HG03520 (cell line): ENCODE measurements around the gene RAP1GAP2.
"Not testable (repeated sequence)": the region's sequence is repeated elsewhere in the genome, so short reads cannot be mapped to it uniquely, and the experiment has no call there.

Experiments
- ATAC-seq: cut with Tn5 transposase; IDR thresholded peaks from one replicate; pipeline ENCODE4 v1.9.1; 2021; ENCODE audit warnings: mild to moderate bottlenecking, moderate library complexity; ENCODE audit not compliant: unreplicated experiment

RAP1GAP2 gene

DNA sequence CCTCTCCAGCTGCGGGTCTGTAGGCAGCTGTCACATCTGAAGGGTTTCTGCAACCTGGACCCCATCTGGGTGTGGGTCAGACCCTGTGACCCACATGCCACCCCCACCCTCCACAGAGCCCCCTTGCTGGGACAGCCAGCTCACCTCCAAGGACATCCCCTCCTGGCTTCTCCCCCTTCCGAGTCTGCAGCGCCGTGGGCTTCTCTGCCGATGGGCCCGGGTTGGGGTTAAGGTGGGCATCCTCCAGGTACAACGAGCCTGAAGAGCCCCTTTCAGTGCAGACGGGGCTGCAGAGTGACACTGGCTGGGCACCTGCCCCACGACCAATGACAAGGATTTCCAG is 238.3 kb downstream of the RAP1GAP2 start:
- ATAC-seq, result no peak

GRCh38 chr17:3035256-3035967 is 239.2 kb downstream of the RAP1GAP2 start:
- no peak for ATAC-seq

DNA sequence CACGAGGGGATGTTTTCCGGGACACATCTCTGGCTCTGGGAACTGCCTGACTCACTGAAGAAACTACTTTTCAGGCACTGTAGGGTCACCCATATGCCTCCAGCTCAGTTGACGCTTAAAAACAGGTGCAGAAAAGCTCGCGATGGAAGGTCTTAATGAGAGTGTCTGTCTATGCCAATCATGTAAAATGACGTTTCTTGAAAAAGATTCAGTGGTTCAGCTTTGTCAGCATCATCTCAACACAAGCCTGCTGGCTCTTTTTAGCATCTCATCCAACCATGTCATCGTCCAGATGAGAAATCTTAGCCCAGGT is 239.7 kb downstream of the RAP1GAP2 start:
- ATAC-seq, result no peak

DNA sequence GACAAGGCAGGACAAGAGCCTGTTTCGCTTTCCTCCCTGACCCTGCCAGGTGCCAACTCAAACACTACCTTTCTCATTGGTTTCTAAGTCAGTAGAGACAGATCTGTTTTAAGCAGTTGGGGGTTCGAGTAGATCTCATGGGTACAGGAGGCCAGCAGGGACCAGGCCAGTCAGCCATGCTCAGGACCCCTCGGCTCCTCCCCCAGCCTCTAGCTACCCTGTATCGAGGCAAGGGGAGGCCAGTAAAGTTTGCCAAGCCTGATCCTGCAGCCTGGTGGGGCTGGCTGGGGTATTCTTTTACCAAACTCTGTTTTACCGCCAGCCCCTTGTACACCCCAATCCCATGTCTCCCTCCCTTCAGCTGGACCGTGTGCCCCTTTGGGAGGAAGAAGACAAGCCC is 240.6 kb downstream of the RAP1GAP2 start:
- ATAC-seq, result no peak

GRCh38 chr17:3037259-3037658 is 241.0 kb downstream of the RAP1GAP2 start:
- ATAC-seq, result no peak

DNA sequence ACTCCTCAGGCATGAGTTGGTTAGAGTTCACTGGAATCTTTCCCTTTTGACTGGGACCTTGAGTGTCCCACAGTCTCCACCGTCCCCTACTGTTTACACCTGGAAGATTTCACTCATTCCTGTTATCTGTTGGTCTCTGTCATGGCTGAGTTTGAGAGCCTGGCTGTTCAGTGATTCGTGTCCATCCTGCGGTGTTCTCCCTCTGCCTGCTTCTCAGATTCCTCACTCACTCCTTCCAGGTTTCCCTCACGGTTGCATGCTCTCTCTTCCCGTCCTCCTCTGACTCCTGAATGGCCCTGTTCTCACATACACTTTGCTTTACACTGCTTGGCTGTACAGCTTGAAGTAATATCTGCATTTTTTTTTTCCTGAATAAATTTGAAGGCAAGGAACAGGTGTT is 242.7 kb downstream of the RAP1GAP2 start:
- no peak for ATAC-seq

DNA sequence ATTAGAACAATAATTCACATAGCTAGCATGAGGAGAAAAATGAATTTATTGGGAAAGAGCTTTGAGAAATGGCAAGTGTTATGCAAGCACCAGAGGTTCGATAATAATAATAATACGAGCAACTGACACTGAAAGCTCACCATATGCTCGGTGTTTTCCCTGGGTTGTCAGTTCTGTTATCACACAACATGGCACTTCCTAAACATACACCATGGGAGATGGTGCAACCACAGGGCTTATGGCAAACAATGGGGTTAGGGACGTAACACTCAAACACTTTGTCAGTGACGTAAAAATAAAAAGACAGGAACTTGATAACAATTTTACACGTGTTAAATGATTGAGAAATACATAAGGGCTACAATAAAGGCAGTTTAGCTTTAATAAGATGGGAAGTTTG is 243.5 kb downstream of the RAP1GAP2 start:
- ATAC-seq, result no peak

- ATAC-seq, result no peak
Measured at GRCh38 chr17:3040882-3041281, 244.6 kb downstream of the RAP1GAP2 start.

GRCh38 chr17:3043737-3044365 is 247.6 kb downstream of the RAP1GAP2 start:
- no peak for ATAC-seq

DNA sequence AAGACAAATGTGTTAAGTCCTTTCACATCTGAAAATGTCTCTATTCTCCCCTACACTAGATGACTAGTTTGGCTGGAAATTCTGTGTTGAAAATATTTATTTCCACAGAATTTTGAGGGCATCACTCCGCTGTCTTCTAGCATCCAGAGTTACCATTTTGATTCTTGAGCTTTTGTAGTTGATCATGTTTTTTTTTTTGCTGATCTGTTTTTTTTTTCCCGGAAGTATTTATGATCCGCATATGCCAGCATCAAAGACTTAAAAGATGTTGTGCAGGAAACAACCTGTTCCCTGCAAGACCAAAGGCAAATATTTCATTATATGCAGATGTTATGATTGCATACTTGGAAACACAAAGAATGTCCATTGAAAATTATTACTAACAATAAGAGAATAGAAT is 250.5 kb downstream of the RAP1GAP2 start:
- ATAC-seq, result no peak

DNA sequence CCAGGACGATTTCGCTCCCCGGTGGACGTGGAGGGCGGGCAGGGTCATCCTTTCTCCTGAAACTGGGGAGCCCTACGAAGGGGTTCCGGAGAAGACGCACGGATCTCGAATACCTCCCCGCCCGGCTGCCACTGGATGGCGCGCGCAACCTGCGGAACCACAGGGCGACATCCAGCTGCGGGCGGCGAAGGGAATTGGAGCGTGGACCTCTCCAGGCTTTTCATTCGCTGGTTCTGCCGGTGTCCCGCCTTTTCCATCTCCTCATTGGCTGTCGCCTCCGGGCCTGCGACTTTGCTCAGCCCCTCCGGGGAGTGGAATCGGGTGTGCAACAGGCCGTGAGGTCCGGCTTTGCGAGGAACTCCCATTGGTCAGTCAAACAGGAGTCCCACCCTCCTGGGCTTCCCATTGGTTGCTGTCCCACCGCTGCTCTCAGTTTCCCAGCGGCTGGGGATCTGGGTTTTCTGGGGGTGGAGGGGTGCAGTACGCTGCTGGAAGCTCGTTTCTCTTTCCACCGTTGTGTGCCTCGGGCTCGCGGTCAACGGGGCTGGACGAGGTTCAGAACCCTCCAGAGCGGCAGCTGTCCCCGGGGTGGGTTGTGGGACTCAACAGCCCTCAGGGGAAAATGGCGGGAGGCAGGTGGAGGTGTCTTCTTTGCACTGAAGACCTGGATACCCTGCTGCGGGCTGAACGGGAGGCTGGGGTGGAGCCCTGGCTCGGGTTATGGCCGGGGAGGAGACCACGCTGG is 252.7 kb downstream of the RAP1GAP2 start:
- peak; percentile 97 for ATAC-seq

DNA sequence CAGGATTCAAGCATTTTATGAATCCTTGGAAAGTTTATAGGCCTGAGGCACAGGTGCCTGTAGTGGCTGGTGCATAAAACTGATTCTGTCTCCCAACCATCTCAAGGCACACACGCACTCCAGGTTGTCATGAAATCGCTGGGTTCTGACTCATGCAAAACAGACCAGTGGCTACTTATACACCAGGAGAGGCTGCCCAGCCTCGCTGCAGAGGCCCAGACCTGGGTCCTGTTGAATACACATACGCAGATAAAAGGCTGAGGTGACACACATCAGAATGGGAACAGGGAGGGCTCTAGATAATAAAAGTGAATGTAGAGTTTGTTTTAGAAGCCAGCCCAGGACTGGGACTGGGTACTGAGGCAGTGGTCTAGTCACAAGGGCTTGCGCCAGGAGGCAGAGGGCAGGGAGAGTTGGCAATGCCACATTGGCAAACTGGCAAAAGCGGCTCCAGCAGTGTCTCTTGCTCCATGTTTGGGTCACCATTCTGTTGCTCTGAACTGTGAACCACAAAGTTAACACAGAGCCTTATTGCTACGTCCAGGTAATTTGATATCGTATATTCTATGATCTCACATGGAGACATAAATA is 253.6 kb downstream of the RAP1GAP2 start:
- ATAC-seq, result no peak

GRCh38 chr17:3054868-3055267 is 258.6 kb downstream of the RAP1GAP2 start:
- not testable (repeated sequence) for ATAC-seq

GRCh38 chr17:3062824-3063377 is 266.7 kb downstream of the RAP1GAP2 start:
- not testable (repeated sequence) for ATAC-seq

GRCh38 chr17:3063507-3063906 is 267.3 kb downstream of the RAP1GAP2 start, which contains the start of gene OR1D5:
TSS of gene OR1D5 (minus strand) at chr17:3063607. CDS start at chr17:3063607, 0 bp downstream.
- ATAC-seq, result not testable (repeated sequence)

DNA sequence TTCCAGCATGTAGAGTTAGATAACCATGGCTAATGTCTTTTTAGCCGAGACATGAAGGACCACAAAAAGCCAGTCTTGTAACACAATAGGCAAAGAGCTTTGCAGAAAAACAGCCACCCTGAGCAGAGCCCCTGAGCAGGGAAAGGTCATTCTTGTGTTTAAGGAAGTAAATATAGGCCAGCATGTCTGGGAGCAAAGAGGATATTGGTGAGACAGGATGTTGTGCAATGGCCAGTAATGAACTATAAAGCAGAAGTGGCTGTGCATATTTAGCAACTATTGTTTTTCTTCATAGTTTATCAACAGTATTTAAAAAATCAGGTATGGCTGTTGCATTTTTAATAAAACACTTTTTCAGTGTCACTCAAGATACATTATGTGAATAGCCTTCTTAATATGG is 269.0 kb downstream of the RAP1GAP2 start:
- not testable (repeated sequence) for ATAC-seq

DNA sequence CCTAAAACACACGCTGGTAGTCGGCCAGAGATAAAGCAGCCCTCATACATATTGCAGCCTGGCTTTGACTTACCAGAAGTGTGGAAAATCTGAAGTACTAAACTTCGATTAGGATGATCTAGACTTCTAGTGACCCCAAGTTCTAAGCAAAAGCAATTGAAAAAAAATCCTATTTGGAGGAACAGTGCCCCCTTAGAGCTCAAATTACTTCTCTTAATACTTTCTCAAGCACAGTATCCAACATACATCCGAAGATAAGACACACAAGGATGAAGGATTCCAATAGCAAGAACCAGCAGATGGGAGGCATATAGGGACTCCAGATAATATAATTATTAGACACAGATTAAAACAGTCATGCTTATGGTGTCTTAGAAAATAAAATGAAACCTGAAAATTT is 277.6 kb downstream of the RAP1GAP2 start:
- not testable (repeated sequence) for ATAC-seq
